GM21526 (cell line): ENCODE data around the gene KRTAP1-3.
"Not testable (repeated sequence)": the region's sequence is repeated elsewhere in the genome, so short reads cannot be mapped to it uniquely, and the experiment has no call there.

Experiments
- ATAC-seq: cut with Tn5 transposase; IDR thresholded peaks from one replicate; pipeline ENCODE4 v1.9.1; 2021; ENCODE audit warnings: moderate library complexity; ENCODE audit not compliant: unreplicated experiment, low FRiP score

Gene KRTAP1-3

GRCh38 chr17:41013181-41013580 is 21.5 kb downstream of the KRTAP1-3 start:
- ATAC-seq = no peak

GRCh38 chr17:41012326-41013120 is 22.2 kb downstream of the KRTAP1-3 start:
- no peak for ATAC-seq

GRCh38 chr17:41010441-41010840 is 24.2 kb downstream of the KRTAP1-3 start:
- ATAC-seq = no peak

- no peak for ATAC-seq
These were observed 24.7 kb downstream of the KRTAP1-3 start for GRCh38 chr17:41009936-41010335.

- ATAC-seq = no peak
These were observed 25.3 kb downstream of the KRTAP1-3 start for GRCh38 chr17:41009301-41009760.

GRCh38 chr17:41008811-41009210 is 25.9 kb downstream of the KRTAP1-3 start, which contains the start of gene KRTAP3-1:
Gene KRTAP3-1 (minus strand): TSS chr17:41009128. CDS start chr17:41009074, 54 bp downstream.
- ATAC-seq = no peak

- ATAC-seq = no peak
These were observed 30.3 kb downstream of the KRTAP1-3 start for GRCh38 chr17:41004397-41004796.

GRCh38 chr17:41003926-41004325 is 30.7 kb downstream of the KRTAP1-3 start:
- no peak for ATAC-seq

GRCh38 chr17:41002814-41003213 is 31.9 kb downstream of the KRTAP1-3 start:
- no peak for ATAC-seq

GRCh38 chr17:41001795-41002194 is 32.9 kb downstream of the KRTAP1-3 start:
- no peak for ATAC-seq

- ATAC-seq = not testable (repeated sequence)
These were observed 35.1 kb downstream of the KRTAP1-3 start, which contains the start of gene KRTAP3-2 for GRCh38 chr17:40999563-40999962. Gene KRTAP3-2 (minus strand): TSS chr17:40999906. CDS start chr17:40999853, 53 bp downstream.

- no peak for ATAC-seq
These were observed 37.3 kb downstream of the KRTAP1-3 start for GRCh38 chr17:40997361-40997760.

- no peak for ATAC-seq
These were observed 37.8 kb downstream of the KRTAP1-3 start for GRCh38 chr17:40996829-40997228.

GRCh38 chr17:40995116-40995515 is 39.6 kb downstream of the KRTAP1-3 start:
- no peak for ATAC-seq

GRCh38 chr17:40993839-40994238 is 40.8 kb downstream of the KRTAP1-3 start, which contains the start of gene KRTAP3-3:
Gene KRTAP3-3 (minus strand): TSS chr17:40994164. CDS start chr17:40994097, 67 bp downstream.
- ATAC-seq = no peak

- ATAC-seq = no peak
These were observed 41.6 kb downstream of the KRTAP1-3 start for GRCh38 chr17:40993084-40993483.

GRCh38 chr17:40992666-40993065 is 42.0 kb downstream of the KRTAP1-3 start:
- ATAC-seq = no peak

- ATAC-seq = no peak
These were observed 47.8 kb downstream of the KRTAP1-3 start for GRCh38 chr17:40986920-40987319.

- no peak for ATAC-seq
These were observed 50.4 kb downstream of the KRTAP1-3 start, which contains the start of gene KRT40 for GRCh38 chr17:40984226-40984625. Gene KRT40 (minus strand): TSS chr17:40984326. CDS start chr17:40984273, 53 bp downstream.
